GM12878 (cell line): ENCODE results near the gene MAPK8IP3. TPM values are rescaled to one million over a fixed set of nuclear protein-coding genes. Genes with fewer than 3 reads are reported as not detected.

Source experiments
- ATAC-seq: fragments of 200-7000 bp; cut with Tn5 transposase; 3 replicates; pipeline ENCODE4 v1.9.1; 2020; ENCODE audit warnings: mild to moderate bottlenecking, moderate library complexity
- BruUV-seq: library from RNA; stranded (reverse); fragments of 400-500 nt; replicated peaks from 2 replicates; lab custom pipeline; 2021; lab: Mats Ljungman, UMichigan
- CTCF ChIA-PET: fragments of 300-600 bp; sonication (Branson Sonifier 250); formaldehyde crosslinking; extraction: SDS; loops from one replicate; lab custom pipeline; 2021; ENCODE audit warnings: inconsistent platforms; lab: Yijun Ruan, JAX
- POLR2A ChIA-PET: fragments of 350-600 bp; formaldehyde crosslinking; extraction: SDS; loops from one replicate; lab custom pipeline; 2021; ENCODE audit warnings: inconsistent platforms; lab: Charles Lee
- RAD21 ChIA-PET: fragments of 300-600 bp; sonication (Branson Sonifier 250); formaldehyde crosslinking; loops from one replicate; lab custom pipeline; 2023; ENCODE audit warnings: antibody characterized with exemption; ENCODE audit not compliant: unreplicated experiment; lab: Charles Lee
- SMC1A ChIA-PET: fragments of 300-600 bp; sonication (Branson Sonifier 250); formaldehyde crosslinking; loops from one replicate; lab custom pipeline; 2023; ENCODE audit not compliant: unreplicated experiment, uncharacterized antibody; lab: Charles Lee
- DNase-seq: peaks from one replicate; pipeline ENCODE4 v3.0.0-alpha.2; 2011; ENCODE audit warnings: low read depth, low spot score
- FAIRE-seq: peaks from 3 replicates; lab custom pipeline; 2011; peaks lifted over from hg19 to GRCh38; lab: Jason Lieb, UNC
- H2AFZ ChIP-seq: 2 replicates; pipeline ENCODE4 v1.6.0; 2011; ENCODE audit warnings: low read depth, low read length, control low read depth; ENCODE audit not compliant: control insufficient read depth
- H3K27ac ChIP-seq: 2 replicates; pipeline ENCODE4 v1.5.1; 2011; ENCODE audit warnings: control low read depth; ENCODE audit not compliant: control insufficient read depth, insufficient read depth
- H3K27me3 ChIP-seq, 2 experiments: replicated peaks in 1 of 2; 2 replicates each; pipeline versions ENCODE4 v1.6.0 to v1.6.1; 2011; ENCODE audit warnings: low read length in 1 of 2; ENCODE audit not compliant: control insufficient read depth in 2 of 2, insufficient read depth in 2 of 2
- H3K36me3 ChIP-seq, 2 experiments: 2 replicates each; pipeline ENCODE4 v1.5.1; 2011; ENCODE audit warnings: low read length in 1 of 2; ENCODE audit not compliant: control insufficient read depth in 2 of 2, insufficient read depth in 2 of 2
- H3K4me1 ChIP-seq: 2 replicates; pipeline ENCODE4 v1.6.1; 2011; ENCODE audit warnings: mild to moderate bottlenecking, low read length, moderate library complexity, mixed read lengths; ENCODE audit not compliant: control insufficient read depth, insufficient read depth
- H3K4me2 ChIP-seq: 2 replicates; pipeline ENCODE4 v1.6.0; 2011; ENCODE audit warnings: control low read depth; ENCODE audit not compliant: control insufficient read depth, insufficient read depth
- H3K4me3 ChIP-seq: fragments of 200-600 bp; sonication (generic); 2 replicates; pipeline ENCODE4 v1.5.1; 2016
- H3K79me2 ChIP-seq: 2 replicates; pipeline ENCODE4 v1.6.0; 2011; ENCODE audit warnings: low read length; ENCODE audit not compliant: control insufficient read depth, insufficient read depth
- H3K9ac ChIP-seq: 2 replicates; pipeline ENCODE4 v1.8.0; 2011; ENCODE audit warnings: low read length, control low read depth, mixed read lengths; ENCODE audit not compliant: control insufficient read depth, insufficient read depth
- H3K9me3 ChIP-seq: replicated peaks from 3 replicates; pipeline ENCODE4 v1.5.1; 2011; ENCODE audit warnings: mild to moderate bottlenecking, low read length; ENCODE audit not compliant: control insufficient read depth, insufficient read depth
- H4K20me1 ChIP-seq: 2 replicates; pipeline ENCODE4 v1.6.0; 2011; ENCODE audit not compliant: control insufficient read depth, insufficient read depth
- ATF3 ChIP-seq: IDR thresholded peaks from 2 replicates; pipeline ENCODE4 v1.6.1; 2011; ENCODE audit warnings: low read depth, mild to moderate bottlenecking, low read length, moderate library complexity, borderline replicate concordance; ENCODE audit errors: extremely low read depth
- BHLHE40 ChIP-seq, 2 experiments: fragments of 450-650 bp in 1 of 2; IDR thresholded peaks; 2 replicates each; pipeline ENCODE4 v1.6.1; 2011 to 2017; ENCODE audit warnings: low read depth in 2 of 2, borderline replicate concordance in 1 of 2, improper control_type of control experiment in 1 of 2, low read length in 1 of 2, mild to moderate bottlenecking in 1 of 2
- CTCF ChIP-seq, 3 experiments: IDR thresholded peaks in 2 of 3; conservative IDR thresholded peaks in 1 of 3; 2 replicates each; pipeline ENCODE4 v1.5.1; 2011; ENCODE audit warnings: low read depth in 3 of 3, low read length in 3 of 3, mild to moderate bottlenecking in 3 of 3, control low read depth in 2 of 3, moderate library complexity in 2 of 3, inconsistent platforms in 1 of 3, mixed read lengths in 1 of 3; ENCODE audit not compliant: control insufficient read depth in 2 of 3, insufficient read depth in 1 of 3; ENCODE audit errors: extremely low read depth in 1 of 3
- E4F1 ChIP-seq: fragments of 450-650 bp; IDR thresholded peaks from 2 replicates; pipeline ENCODE4 v1.6.1; 2018; ENCODE audit warnings: borderline replicate concordance, mild to moderate bottlenecking; ENCODE audit not compliant: partially characterized antibody
- GATAD2B ChIP-seq: fragments of 450-650 bp; conservative IDR thresholded peaks from 2 replicates; pipeline ENCODE4 v1.6.1; 2017; ENCODE audit warnings: low read depth, mild to moderate bottlenecking, moderate library complexity
- HCFC1 ChIP-seq: fragments of 150-350 bp; IDR thresholded peaks from 2 replicates; pipeline ENCODE4 v1.6.1; 2014; ENCODE audit warnings: low read length
- NR2C2 ChIP-seq: IDR thresholded peaks from 2 replicates; pipeline ENCODE4 v1.6.1; 2011; ENCODE audit warnings: borderline replicate concordance, low read depth; ENCODE audit not compliant: control insufficient read depth, insufficient read length
- NRF1 ChIP-seq: conservative IDR thresholded peaks from 2 replicates; pipeline ENCODE4 v1.6.1; 2011; ENCODE audit warnings: mild to moderate bottlenecking, low read depth, low read length, improper control_type of control experiment
- RCOR1 ChIP-seq: conservative IDR thresholded peaks from 2 replicates; pipeline ENCODE4 v1.6.1; 2012; ENCODE audit warnings: low read depth, low read length, improper control_type of control experiment
- TCF7 ChIP-seq: IDR thresholded peaks from 2 replicates; pipeline ENCODE4 v1.6.1; 2014; ENCODE audit warnings: antibody characterized with exemption, borderline replicate concordance
- USF1 ChIP-seq: IDR thresholded peaks from 2 replicates; pipeline ENCODE4 v1.6.1; 2011; ENCODE audit warnings: borderline replicate concordance, low read depth, mild to moderate bottlenecking, moderate library complexity, mixed read lengths, low read length; ENCODE audit not compliant: insufficient read depth; ENCODE audit errors: extremely low read length
- ZNF24 ChIP-seq: fragments of 450-650 bp; IDR thresholded peaks from 2 replicates; pipeline ENCODE4 v1.6.1; 2017; ENCODE audit warnings: antibody characterized with exemption, mild to moderate bottlenecking
- ZNF622 ChIP-seq: fragments of 450-650 bp; IDR thresholded peaks from 2 replicates; pipeline ENCODE4 v1.6.1; 2017; ENCODE audit warnings: mild to moderate bottlenecking, inconsistent platforms
- WGBS: methylation state at CpG from one replicate; pipeline ENCODE4 v1.1.6; 2016; ENCODE audit warnings: low lambda C conversion rate; ENCODE audit not compliant: insufficient replicate concordance, insufficient coverage; ENCODE audit errors: missing lambda C conversion rate; 5-methylcytosine and 5-hydroxymethylcytosine counted together
- in situ Hi-C: fragments of 300-500 bp; cut with MboI; formaldehyde crosslinking; loops from 9 replicates; pipeline ENCODE4 v1.14.3; 2018; ENCODE audit warnings: mixed read lengths
- intact Hi-C: fragments of 100-400 bp; cut with micrococcal nuclease; formaldehyde crosslinking; loops from one replicate; pipeline ENCODE4 v1.14.2; 2022; ENCODE audit not compliant: unreplicated experiment
- polyA plus RNA-seq, 11 experiments: library from polyadenylated mRNA; depleted of rRNA in 4 of 11; unstranded in 6 of 11; stranded (reverse) in 5 of 11; fragments of >200 nt; fragmentation: Nextera tagmentation in 4 of 11; fragmentation: Illumina TruSeq in 1 of 11; extraction: Ambion mirVana in 4 of 11; extraction: Trizol in 1 of 11; gene quantifications; 1 replicate in 1 of 11; 2 replicates in 10 of 11; pipeline versions ENCODE4 v1.2.1 to v1.2.3, GENCODE V29; 2011 to 2016; ENCODE audit warnings: inconsistent platforms in 2 of 11, missing spikeins in 2 of 11, low read depth in 1 of 11
- total RNA-seq, 4 experiments: library from RNA; depleted of rRNA in 3 of 4; stranded (reverse); fragments of >200 nt in 3 of 4; fragmentation: Illumina TruSeq in 1 of 4; extraction: Trizol in 1 of 4; gene quantifications; 2 replicates each; pipeline versions ENCODE4 v1.2.1 to v1.2.3, GENCODE V29; 2013 to 2021

MAPK8IP3 gene
- total and polyA plus RNA-seq, 10 of the 15 experiments (the other 5 are each of a cell fraction or from before 2014, with no cell fraction given): 0.06 to 67.9 (median 18.2) TPM

- peaks cover 30% of the 10 kb centered on the region for H3K4me1 ChIP-seq
- peaks cover 65% of the 10 kb centered on the region for H3K79me2 ChIP-seq
- intact Hi-C loops: no loop called here
- in situ Hi-C loops: loop anchor here (5.0 kb wide), 1 partner anchor 61 kb away; the partner anchor contains the start of genes EME2, MRPS34 and NME3
- H3K27ac ChIP-seq: no peak overlapping the region
- no peak overlapping the region for H3K4me3 ChIP-seq
- WGBS: 85% methylated on average over 17 of the region's 17 CpGs
- no peak for TF ChIP-seq ATF3
- TF ChIP-seq HCFC1: no peak
- no peak for TF ChIP-seq BHLHE40 (IDR thresholded peaks at IDR 0.05; ENCODE audit: borderline replicate concordance in 1 of 2, low read depth in 2 of 2, low read length in 1 of 2)
- TF ChIP-seq CTCF (IDR thresholded peaks at IDR 0.05 in 2 of 3, conservative IDR thresholded peaks at IDR 0.05 in 1 of 3; ENCODE audit: control insufficient read depth in 2 of 3, extremely low read depth in 1 of 3, insufficient read depth in 1 of 3, low read depth in 3 of 3, low read length in 3 of 3): no peak
- TF ChIP-seq USF1: no peak
- no peak for TF ChIP-seq GATAD2B
- no peak for TF ChIP-seq ZNF24
- no peak for TF ChIP-seq E4F1
- TF ChIP-seq NR2C2: no peak
- no peak for TF ChIP-seq RCOR1
- no peak for TF ChIP-seq ZNF622
- no peak for TF ChIP-seq TCF7
- no peak for TF ChIP-seq NRF1
- H3K9me3 ChIP-seq: no peaks in the 10 kb centered on the region
- no peaks in the 10 kb centered on the region for H3K27me3 ChIP-seq
- ATAC-seq (no peak), FAIRE-seq (no peak), DNase-seq (no peak)
- ChIA-PET SMC1A (no interaction called here), RAD21 (interaction anchor here (1.8 kb wide), 1 partner anchor 13 kb away, joined by 5 read pairs; no protein-coding TSS in a partner anchor), POLR2A (interaction anchor here (0.6 to 1.3 kb wide), 2 partner anchors 15 to 72 kb away, joined by 3 to 4 read pairs; partner anchors contain the start of genes NUBP2 and SPSB3), CTCF (interaction anchor here (0.6 kb wide), 1 partner anchor 110 kb away, joined by 4 read pairs; no protein-coding TSS in a partner anchor)
- H3K4me2 ChIP-seq: no peak overlapping the region
- no TSS peak for BruUV-seq
- H3K36me3 ChIP-seq: no peaks in the 10 kb centered on the region; a peak in 3 of 4 replicates
- H2AFZ ChIP-seq: no peak overlapping the region
- H3K9ac ChIP-seq: no peak overlapping the region
- H4K20me1 ChIP-seq: peaks cover 4% of the 10 kb centered on the region; the same call in 1 of the 2 replicates
Observed at GRCh38 chr16:1710811-1711507, 5.0 kb downstream of the MAPK8IP3 start.
